ENCODE results near the gene MADCAM1.
A peak's percentile ranks its signal among the peaks of the same experiment; 100 is the strongest.

MADCAM1 gene

DNA sequence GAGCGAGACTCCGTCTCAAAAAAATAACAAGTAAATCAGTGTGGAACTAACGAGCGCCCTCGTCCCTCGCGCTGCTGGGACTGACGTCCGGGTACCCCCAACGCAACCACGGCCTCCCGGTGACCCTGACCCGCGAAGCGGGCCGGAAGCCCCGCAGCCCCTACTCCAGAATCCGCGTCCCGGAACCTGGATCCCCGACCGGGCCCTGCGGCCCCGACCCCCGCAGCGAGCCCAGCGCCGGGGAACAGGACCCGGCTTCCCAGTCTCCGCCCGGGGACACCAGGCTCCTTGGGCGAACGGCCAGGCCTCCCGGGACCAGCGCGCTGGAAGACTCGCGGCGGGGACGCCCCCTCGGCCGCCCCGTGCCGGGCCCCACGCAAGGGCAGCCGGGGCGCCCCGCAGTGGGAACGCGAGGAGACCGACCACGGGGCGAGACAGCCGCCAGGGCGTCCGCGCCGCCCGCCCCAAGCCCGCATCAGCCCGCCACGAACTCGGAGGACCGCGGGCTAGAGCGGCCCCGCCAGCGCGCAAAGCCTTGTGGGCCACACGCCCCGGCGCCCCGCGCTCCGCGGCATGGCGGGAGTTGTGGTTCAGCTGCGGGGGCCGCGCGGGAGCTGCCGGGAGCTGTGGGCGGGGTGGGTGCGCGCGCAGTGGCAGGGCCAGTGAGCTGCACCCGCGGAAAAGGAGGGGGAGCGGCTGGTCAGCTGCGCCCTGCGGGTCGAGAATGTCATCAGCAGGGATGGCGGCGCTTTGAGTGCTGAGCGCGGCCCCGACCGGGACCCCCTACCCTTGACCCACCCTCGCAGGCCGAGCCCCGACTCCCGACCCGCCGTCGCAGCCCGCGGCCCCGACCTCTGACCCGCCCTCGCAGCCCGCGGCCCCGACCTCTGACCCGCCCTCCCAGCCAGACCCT lies 7.5 kb upstream of the MADCAM1 start:
- H3K27me3 Mint-ChIP-seq = peaks cover 6% of the 10 kb centered on the region
- H3K4me3 Mint-ChIP-seq = peak overlapping the region; percentile 83
- DNase-seq (ENCODE audit: low spot score in 2 of 2) = peak; percentile 87 to 91
- peak overlapping the region; percentile 85 for H3K27ac Mint-ChIP-seq
- peaks cover under 1% of the 10 kb centered on the region for H3K36me3 Mint-ChIP-seq
- peaks cover 8% of the 10 kb centered on the region for H3K4me1 Mint-ChIP-seq
- ATAC-seq (ENCODE audit: low read depth) = peak; percentile 96
- H3K9me3 Mint-ChIP-seq = peaks cover 1% of the 10 kb centered on the region

GRCh38 chr19:489418-490196 lies 6.7 kb upstream of the MADCAM1 start:
- peaks cover 1% of the 10 kb centered on the region for H3K9me3 Mint-ChIP-seq
- no peaks in the 10 kb centered on the region for H3K36me3 Mint-ChIP-seq
- ATAC-seq (ENCODE audit: low read depth) (no peak), DNase-seq (ENCODE audit: low spot score in 2 of 2) (no peak)
- H3K4me3 Mint-ChIP-seq = peak overlapping the region; percentile 83
- H3K27ac Mint-ChIP-seq = no peak overlapping the region
- peaks cover 7% of the 10 kb centered on the region for H3K27me3 Mint-ChIP-seq
- peaks cover 9% of the 10 kb centered on the region for H3K4me1 Mint-ChIP-seq

GRCh38 chr19:491146-491741 lies 5.0 kb upstream of the MADCAM1 start:
- Mint-ChIP-seq H3K27me3 (peaks cover 7% of the 10 kb centered on the region), H3K4me1 (peaks cover 9% of the 10 kb centered on the region), H3K9me3 (peaks cover 1% of the 10 kb centered on the region), H3K27ac (no peak overlapping the region), H3K36me3 (no peaks in the 10 kb centered on the region), H3K4me3 (no peak overlapping the region)
- ATAC-seq (ENCODE audit: low read depth) = no peak
- no peak for DNase-seq (ENCODE audit: low spot score in 2 of 2)

GRCh38 chr19:492091-492531 lies 4.2 kb upstream of the MADCAM1 start:
- H3K4me3 Mint-ChIP-seq = no peak overlapping the region
- no peaks in the 10 kb centered on the region for H3K36me3 Mint-ChIP-seq
- DNase-seq (ENCODE audit: low spot score in 2 of 2) (peak in 1 of 2 donors; percentile 47), ATAC-seq (ENCODE audit: low read depth) (no peak)
- peaks cover 1% of the 10 kb centered on the region for H3K9me3 Mint-ChIP-seq
- no peak overlapping the region for H3K27ac Mint-ChIP-seq
- peaks cover 8% of the 10 kb centered on the region for H3K27me3 Mint-ChIP-seq
- peaks cover 9% of the 10 kb centered on the region for H3K4me1 Mint-ChIP-seq

- ATAC-seq (ENCODE audit: low read depth) (no peak), DNase-seq (ENCODE audit: low spot score in 2 of 2) (no peak)
- H3K27ac Mint-ChIP-seq = peak overlapping the region; percentile 51
- no peak overlapping the region for H3K4me3 Mint-ChIP-seq
- peaks cover 1% of the 10 kb centered on the region for H3K9me3 Mint-ChIP-seq
- H3K4me1 Mint-ChIP-seq = peaks cover 15% of the 10 kb centered on the region
- no peaks in the 10 kb centered on the region for H3K36me3 Mint-ChIP-seq
- H3K27me3 Mint-ChIP-seq = peaks cover 13% of the 10 kb centered on the region
These were observed 2.7 kb upstream of the MADCAM1 start for GRCh38 chr19:493391-494170.

DNA sequence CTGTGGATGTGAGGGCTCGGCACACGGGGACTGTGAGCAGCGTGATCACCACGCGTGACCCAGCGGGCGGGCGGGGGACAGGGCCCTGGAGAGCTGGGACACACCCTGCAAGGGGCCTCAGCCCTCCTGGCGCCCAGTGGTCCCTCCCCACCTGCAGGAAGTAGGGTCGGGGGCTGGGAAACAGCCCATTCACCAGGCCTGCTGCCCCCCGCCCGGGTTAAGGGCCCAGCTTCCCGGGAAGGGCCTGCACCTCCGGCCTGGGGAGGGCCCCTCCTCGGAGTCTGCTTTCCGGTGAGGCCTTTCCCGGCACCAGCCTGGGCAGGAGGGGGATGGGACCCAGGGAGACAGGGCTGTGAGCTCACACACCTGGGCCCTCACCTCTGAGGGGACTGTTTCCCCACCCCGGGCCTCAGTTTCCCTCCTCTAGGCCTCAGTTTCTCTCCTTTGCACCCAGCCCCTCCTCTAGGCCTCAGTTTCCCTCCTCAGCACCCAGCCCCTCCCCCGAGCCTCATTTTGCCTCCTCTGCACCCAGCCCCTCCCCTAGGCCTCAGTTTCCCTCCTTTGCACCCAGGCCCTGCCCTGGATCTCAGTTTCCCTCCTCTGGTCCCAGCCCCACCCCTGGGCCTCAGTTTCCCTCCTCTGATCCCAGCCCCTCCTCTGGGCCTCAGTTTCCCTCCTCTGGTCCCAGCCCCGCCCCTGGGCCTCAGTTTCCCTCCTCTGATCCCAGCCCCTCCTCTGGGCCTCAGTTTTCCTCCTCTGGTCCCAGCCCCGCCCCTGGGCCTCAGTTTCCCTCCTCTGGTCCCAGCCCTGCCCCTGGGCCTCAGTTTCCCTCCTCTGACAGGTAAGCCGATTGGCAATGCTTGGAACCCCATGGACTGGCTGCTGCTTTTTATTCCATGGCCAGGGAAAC lies 1.9 kb upstream of the MADCAM1 start:
- Mint-ChIP-seq H3K36me3 (peaks cover 3% of the 10 kb centered on the region), H3K27ac (peak overlapping the region; percentile 51), H3K4me3 (no peak overlapping the region), H3K9me3 (peaks cover 1% of the 10 kb centered on the region), H3K4me1 (peaks cover 18% of the 10 kb centered on the region), H3K27me3 (peaks cover 19% of the 10 kb centered on the region)
- ATAC-seq (ENCODE audit: low read depth) (no peak), DNase-seq (ENCODE audit: low spot score in 2 of 2) (no peak)

DNA sequence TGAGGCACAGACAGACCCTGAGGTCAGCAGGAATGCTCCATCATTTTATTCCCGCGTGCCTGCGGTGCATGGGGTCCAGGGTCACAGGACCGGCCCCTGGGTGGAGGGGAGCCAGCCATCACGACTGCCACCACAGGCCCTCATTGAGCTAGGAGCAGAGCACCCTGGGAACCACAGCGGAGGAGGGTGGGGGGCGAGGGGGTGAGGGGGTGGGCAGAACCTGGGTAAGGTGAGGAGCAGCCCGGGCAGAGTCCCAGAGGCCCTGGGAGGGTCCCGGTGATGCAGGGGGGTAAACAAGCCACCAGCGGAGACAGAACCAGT lies 1.2 kb upstream of the MADCAM1 start:
- Mint-ChIP-seq H3K36me3 (peaks cover 3% of the 10 kb centered on the region), H3K27ac (no peak overlapping the region), H3K9me3 (peaks cover 1% of the 10 kb centered on the region), H3K4me3 (no peak overlapping the region), H3K4me1 (peaks cover 16% of the 10 kb centered on the region), H3K27me3 (peaks cover 22% of the 10 kb centered on the region)
- ATAC-seq (ENCODE audit: low read depth) (no peak), DNase-seq (ENCODE audit: low spot score in 2 of 2) (no peak)

- Mint-ChIP-seq H3K27me3 (peaks cover 22% of the 10 kb centered on the region), H3K4me3 (no peak overlapping the region), H3K4me1 (peaks cover 16% of the 10 kb centered on the region), H3K36me3 (peaks cover 3% of the 10 kb centered on the region), H3K27ac (no peak overlapping the region), H3K9me3 (peaks cover 1% of the 10 kb centered on the region)
- ATAC-seq (ENCODE audit: low read depth) = peak; percentile 45
- DNase-seq (ENCODE audit: low spot score in 2 of 2) = peak in 1 of 2 donors; percentile 57
These were observed 729 bp upstream of the MADCAM1 start for GRCh38 chr19:495402-496111.

GRCh38 chr19:496986-497385 lies 700 bp downstream of the MADCAM1 start:
- ATAC-seq (ENCODE audit: low read depth) (no peak), DNase-seq (ENCODE audit: low spot score in 2 of 2) (no peak)
- Mint-ChIP-seq H3K27ac (no peak overlapping the region), H3K36me3 (peaks cover 3% of the 10 kb centered on the region), H3K4me3 (no peak overlapping the region), H3K4me1 (peaks cover 16% of the 10 kb centered on the region), H3K27me3 (peaks cover 22% of the 10 kb centered on the region), H3K9me3 (peaks cover 1% of the 10 kb centered on the region)

GRCh38 chr19:497491-497868 lies 1.2 kb downstream of the MADCAM1 start:
- no peak overlapping the region for H3K4me3 Mint-ChIP-seq
- DNase-seq (ENCODE audit: low spot score in 2 of 2) = no peak
- no peak for ATAC-seq (ENCODE audit: low read depth)
- no peak overlapping the region for H3K27ac Mint-ChIP-seq
- H3K4me1 Mint-ChIP-seq = peaks cover 16% of the 10 kb centered on the region
- H3K36me3 Mint-ChIP-seq = peaks cover 3% of the 10 kb centered on the region
- H3K9me3 Mint-ChIP-seq = peaks cover 1% of the 10 kb centered on the region
- H3K27me3 Mint-ChIP-seq = peaks cover 22% of the 10 kb centered on the region

DNA sequence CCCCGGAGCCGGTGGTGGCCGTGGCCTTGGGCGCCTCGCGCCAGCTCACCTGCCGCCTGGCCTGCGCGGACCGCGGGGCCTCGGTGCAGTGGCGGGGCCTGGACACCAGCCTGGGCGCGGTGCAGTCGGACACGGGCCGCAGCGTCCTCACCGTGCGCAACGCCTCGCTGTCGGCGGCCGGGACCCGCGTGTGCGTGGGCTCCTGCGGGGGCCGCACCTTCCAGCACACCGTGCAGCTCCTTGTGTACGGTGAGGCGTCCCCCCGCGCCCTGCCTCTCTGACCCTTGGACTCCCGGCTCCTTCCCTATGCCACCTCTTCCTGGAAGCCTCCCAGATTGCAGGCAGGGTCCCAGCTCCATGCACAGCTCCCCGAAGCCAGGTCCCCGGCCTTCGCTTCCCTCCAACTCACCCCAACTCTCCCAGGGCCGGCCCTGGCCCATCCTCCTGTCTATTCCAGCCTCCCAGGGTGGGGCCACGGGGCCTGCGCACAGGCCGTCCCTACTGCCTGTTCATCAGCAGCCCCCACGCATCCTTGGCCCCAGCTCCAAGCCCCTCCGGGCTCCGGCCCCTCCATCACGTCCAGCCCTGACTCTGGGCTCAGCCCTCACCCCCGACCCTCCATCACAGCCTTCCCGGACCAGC lies 1.7 kb downstream of the MADCAM1 start:
- peaks cover 22% of the 10 kb centered on the region for H3K27me3 Mint-ChIP-seq
- DNase-seq (ENCODE audit: low spot score in 2 of 2) (no peak), ATAC-seq (ENCODE audit: low read depth) (peak; percentile 22)
- H3K4me1 Mint-ChIP-seq = peaks cover 14% of the 10 kb centered on the region
- H3K4me3 Mint-ChIP-seq = peak overlapping the region; percentile 21
- H3K9me3 Mint-ChIP-seq = no peaks in the 10 kb centered on the region
- H3K27ac Mint-ChIP-seq = no peak overlapping the region
- H3K36me3 Mint-ChIP-seq = peaks cover 3% of the 10 kb centered on the region

GRCh38 chr19:498511-498891 lies 2.2 kb downstream of the MADCAM1 start:
- H3K4me1 Mint-ChIP-seq = peaks cover 13% of the 10 kb centered on the region
- peak overlapping the region; percentile 21 for H3K4me3 Mint-ChIP-seq
- H3K27me3 Mint-ChIP-seq = peaks cover 22% of the 10 kb centered on the region
- H3K36me3 Mint-ChIP-seq = peaks cover 3% of the 10 kb centered on the region
- H3K27ac Mint-ChIP-seq = no peak overlapping the region
- H3K9me3 Mint-ChIP-seq = no peaks in the 10 kb centered on the region
- no peak for ATAC-seq (ENCODE audit: low read depth)
- DNase-seq (ENCODE audit: low spot score in 2 of 2) = no peak

All from memory B cell (primary cell).